HL-60 (cell line): ENCODE results near the gene MPG.

Source experiments
- GABPA ChIP-seq: IDR thresholded peaks from 2 replicates; pipeline ENCODE4 v1.6.1; 2012; ENCODE audit warnings: low read depth
- POLR2AphosphoS5 ChIP-seq: IDR thresholded peaks from 2 replicates; pipeline ENCODE4 v1.6.1; 2012; ENCODE audit warnings: low read depth
- REST ChIP-seq: IDR thresholded peaks from 2 replicates; pipeline ENCODE4 v1.6.1; 2012; ENCODE audit warnings: low read depth; ENCODE audit not compliant: insufficient replicate concordance
- TF ChIP-seq, protein P1 (sequence below): IDR thresholded peaks from one replicate; pipeline ENCODE4 v1.5.1; 2011; ENCODE audit warnings: low read length, control low read depth, inconsistent platforms; ENCODE audit not compliant: insufficient read depth

- TF ChIP-seq, protein P1, sequence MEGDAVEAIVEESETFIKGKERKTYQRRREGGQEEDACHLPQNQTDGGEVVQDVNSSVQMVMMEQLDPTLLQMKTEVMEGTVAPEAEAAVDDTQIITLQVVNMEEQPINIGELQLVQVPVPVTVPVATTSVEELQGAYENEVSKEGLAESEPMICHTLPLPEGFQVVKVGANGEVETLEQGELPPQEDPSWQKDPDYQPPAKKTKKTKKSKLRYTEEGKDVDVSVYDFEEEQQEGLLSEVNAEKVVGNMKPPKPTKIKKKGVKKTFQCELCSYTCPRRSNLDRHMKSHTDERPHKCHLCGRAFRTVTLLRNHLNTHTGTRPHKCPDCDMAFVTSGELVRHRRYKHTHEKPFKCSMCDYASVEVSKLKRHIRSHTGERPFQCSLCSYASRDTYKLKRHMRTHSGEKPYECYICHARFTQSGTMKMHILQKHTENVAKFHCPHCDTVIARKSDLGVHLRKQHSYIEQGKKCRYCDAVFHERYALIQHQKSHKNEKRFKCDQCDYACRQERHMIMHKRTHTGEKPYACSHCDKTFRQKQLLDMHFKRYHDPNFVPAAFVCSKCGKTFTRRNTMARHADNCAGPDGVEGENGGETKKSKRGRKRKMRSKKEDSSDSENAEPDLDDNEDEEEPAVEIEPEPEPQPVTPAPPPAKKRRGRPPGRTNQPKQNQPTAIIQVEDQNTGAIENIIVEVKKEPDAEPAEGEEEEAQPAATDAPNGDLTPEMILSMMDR = no peak
- TF ChIP-seq GABPA = no peak
- no peak for TF ChIP-seq REST
- TF ChIP-seq POLR2AphosphoS5 = no peak
These were observed 41.9 kb downstream of the MPG start for GRCh38 chr16:119835-120491.
